Astrocyte (in vitro differentiated cells and primary cell): Measurements from ENCODE around the gene PPP1CB. TPM values are rescaled to one million over a fixed set of nuclear protein-coding genes. Genes with fewer than 3 reads are reported as not detected.

Experiments used
- DNase-seq: peaks from one replicate; pipeline ENCODE4 v3.0.0-alpha.2; 2010; ENCODE audit warnings: low read depth
- FAIRE-seq: peaks from 2 replicates; lab custom pipeline; 2011; peaks lifted over from hg19 to GRCh38; lab: Jason Lieb, UNC
- H2AFZ ChIP-seq: 2 replicates; pipeline ENCODE4 v1.6.0; 2012; ENCODE audit warnings: low read depth, low read length, inconsistent platforms
- H3K27ac ChIP-seq: 2 replicates; pipeline ENCODE4 v1.5.1; 2011; ENCODE audit warnings: low read depth, low read length, inconsistent platforms
- H3K27me3 ChIP-seq: 2 replicates; pipeline ENCODE4 v1.6.0; 2011; ENCODE audit warnings: low read length, inconsistent platforms; ENCODE audit not compliant: insufficient read depth
- H3K36me3 ChIP-seq: 2 replicates; pipeline ENCODE4 v1.5.1; 2011; ENCODE audit warnings: low read length, inconsistent platforms; ENCODE audit not compliant: insufficient read depth
- H3K4me1 ChIP-seq: 2 replicates; pipeline ENCODE4 v1.5.1; 2011; ENCODE audit warnings: low read length, inconsistent platforms; ENCODE audit not compliant: insufficient read depth
- H3K4me2 ChIP-seq: 2 replicates; pipeline ENCODE4 v1.6.0; 2012; ENCODE audit warnings: low read length, inconsistent platforms
- H3K4me3 ChIP-seq: 2 replicates; pipeline ENCODE4 v1.5.1; 2011; ENCODE audit warnings: low read depth, mild to moderate bottlenecking, low read length, inconsistent platforms; ENCODE audit not compliant: insufficient read depth
- H3K79me2 ChIP-seq: 2 replicates; pipeline ENCODE4 v1.6.0; 2012; ENCODE audit warnings: mild to moderate bottlenecking, low read length, inconsistent platforms; ENCODE audit not compliant: insufficient read depth
- H3K9ac ChIP-seq: 2 replicates; pipeline ENCODE4 v1.6.0; 2012; ENCODE audit warnings: mild to moderate bottlenecking, low read length, inconsistent platforms
- H3K9me3 ChIP-seq: 2 replicates; pipeline ENCODE4 v1.5.1; 2012; ENCODE audit warnings: low read depth, mild to moderate bottlenecking, low read length, inconsistent platforms; ENCODE audit not compliant: insufficient read depth
- H4K20me1 ChIP-seq: 2 replicates; pipeline ENCODE4 v1.6.0; 2012; ENCODE audit warnings: low read length, inconsistent platforms; ENCODE audit not compliant: insufficient read depth
- H3K27ac Mint-ChIP-seq: one replicate; pipeline ENCODE4 v1.8.0; 2021; ENCODE audit warnings: mild to moderate bottlenecking, mixed read lengths; ENCODE audit not compliant: unreplicated experiment
- H3K27me3 Mint-ChIP-seq: one replicate; pipeline ENCODE4 v1.8.0; 2021; ENCODE audit warnings: low read depth, mixed read lengths; ENCODE audit not compliant: unreplicated experiment
- H3K36me3 Mint-ChIP-seq: one replicate; pipeline ENCODE4 v1.8.0; 2021; ENCODE audit warnings: low read depth, mixed read lengths; ENCODE audit not compliant: unreplicated experiment
- H3K4me1 Mint-ChIP-seq: one replicate; pipeline ENCODE4 v1.8.0; 2021; ENCODE audit warnings: low read depth, mixed read lengths; ENCODE audit not compliant: unreplicated experiment
- H3K4me3 Mint-ChIP-seq: one replicate; pipeline ENCODE4 v1.8.0; 2021; ENCODE audit warnings: mild to moderate bottlenecking, moderate library complexity, mixed read lengths; ENCODE audit not compliant: unreplicated experiment
- H3K9me3 Mint-ChIP-seq: one replicate; pipeline ENCODE4 v1.8.0; 2021; ENCODE audit warnings: mild to moderate bottlenecking, mixed read lengths; ENCODE audit not compliant: unreplicated experiment
- EZH2 ChIP-seq: IDR thresholded peaks from 2 replicates; pipeline ENCODE4 v1.6.1; 2012; ENCODE audit warnings: mild to moderate bottlenecking, low read length, inconsistent platforms; ENCODE audit not compliant: insufficient read depth
- total RNA-seq: library from RNA; stranded (reverse); gene quantifications from 2 replicates; pipeline ENCODE4 v1.2.1, GENCODE V29; 2021
- TF ChIP-seq, protein P1 (sequence below): IDR thresholded peaks from 2 replicates; pipeline ENCODE4 v1.5.1; 2011; ENCODE audit warnings: low read depth, mild to moderate bottlenecking, inconsistent platforms, low read length, moderate library complexity; ENCODE audit not compliant: insufficient read depth

Gene PPP1CB
- total RNA-seq, 1 donor from 2014 or later: 250 TPM

DNA sequence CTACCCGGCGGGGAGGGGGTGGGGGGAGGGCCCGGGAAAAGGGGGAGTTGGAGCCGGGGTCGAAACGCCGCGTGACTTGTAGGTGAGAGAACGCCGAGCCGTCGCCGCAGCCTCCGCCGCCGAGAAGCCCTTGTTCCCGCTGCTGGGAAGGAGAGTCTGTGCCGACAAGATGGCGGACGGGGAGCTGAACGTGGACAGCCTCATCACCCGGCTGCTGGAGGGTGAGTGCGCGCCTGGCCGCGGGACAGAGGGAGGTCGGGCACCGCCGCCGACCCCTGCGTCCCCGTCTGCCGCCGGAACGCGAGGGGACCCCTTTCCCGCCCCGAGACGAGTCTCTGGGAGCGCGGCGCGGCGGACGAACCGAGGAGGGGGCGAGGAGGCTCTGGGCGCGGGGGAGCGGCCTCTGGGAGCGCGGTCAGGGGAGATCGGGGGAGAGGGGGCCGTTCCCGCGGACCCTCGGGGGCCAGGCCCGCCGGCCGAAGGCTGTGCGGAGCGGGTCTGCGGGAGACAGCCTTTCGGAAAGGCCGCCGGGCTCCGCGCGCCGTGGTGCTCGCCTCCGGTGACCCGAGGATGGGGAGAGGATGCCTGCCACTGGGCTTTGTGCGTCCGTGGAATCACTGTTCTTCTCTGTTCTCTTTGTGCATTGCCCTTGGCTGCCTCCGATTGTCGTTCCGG is 463 bp downstream of the PPP1CB start:
- no peaks in the 10 kb centered on the region for H3K36me3 Mint-ChIP-seq
- H3K4me3 ChIP-seq: peak overlapping the region; percentile 97
- TF ChIP-seq, protein P1, sequence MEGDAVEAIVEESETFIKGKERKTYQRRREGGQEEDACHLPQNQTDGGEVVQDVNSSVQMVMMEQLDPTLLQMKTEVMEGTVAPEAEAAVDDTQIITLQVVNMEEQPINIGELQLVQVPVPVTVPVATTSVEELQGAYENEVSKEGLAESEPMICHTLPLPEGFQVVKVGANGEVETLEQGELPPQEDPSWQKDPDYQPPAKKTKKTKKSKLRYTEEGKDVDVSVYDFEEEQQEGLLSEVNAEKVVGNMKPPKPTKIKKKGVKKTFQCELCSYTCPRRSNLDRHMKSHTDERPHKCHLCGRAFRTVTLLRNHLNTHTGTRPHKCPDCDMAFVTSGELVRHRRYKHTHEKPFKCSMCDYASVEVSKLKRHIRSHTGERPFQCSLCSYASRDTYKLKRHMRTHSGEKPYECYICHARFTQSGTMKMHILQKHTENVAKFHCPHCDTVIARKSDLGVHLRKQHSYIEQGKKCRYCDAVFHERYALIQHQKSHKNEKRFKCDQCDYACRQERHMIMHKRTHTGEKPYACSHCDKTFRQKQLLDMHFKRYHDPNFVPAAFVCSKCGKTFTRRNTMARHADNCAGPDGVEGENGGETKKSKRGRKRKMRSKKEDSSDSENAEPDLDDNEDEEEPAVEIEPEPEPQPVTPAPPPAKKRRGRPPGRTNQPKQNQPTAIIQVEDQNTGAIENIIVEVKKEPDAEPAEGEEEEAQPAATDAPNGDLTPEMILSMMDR: no peak
- no peak for TF ChIP-seq EZH2
- H3K27me3 Mint-ChIP-seq: no peaks in the 10 kb centered on the region
- H3K4me2 ChIP-seq: peak overlapping the region; percentile 98
- no peaks in the 10 kb centered on the region for H3K9me3 Mint-ChIP-seq
- H3K36me3 ChIP-seq: no peaks in the 10 kb centered on the region
- no peak for DNase-seq
- no peaks in the 10 kb centered on the region for H3K9me3 ChIP-seq
- peak overlapping the region; percentile 98 for H3K9ac ChIP-seq
- H3K79me2 ChIP-seq: peaks cover 52% of the 10 kb centered on the region
- H3K27ac ChIP-seq: peak overlapping the region; percentile 97
- H3K4me3 Mint-ChIP-seq: peak overlapping the region; percentile 96
- peak overlapping the region; percentile 97 for H3K27ac Mint-ChIP-seq
- H3K27me3 ChIP-seq: no peaks in the 10 kb centered on the region
- peaks cover 47% of the 10 kb centered on the region for H4K20me1 ChIP-seq
- H3K4me1 Mint-ChIP-seq: peaks cover 35% of the 10 kb centered on the region
- H2AFZ ChIP-seq: peak overlapping the region; percentile 78
- H3K4me1 ChIP-seq: peaks cover 35% of the 10 kb centered on the region
- no peak for FAIRE-seq

DNA sequence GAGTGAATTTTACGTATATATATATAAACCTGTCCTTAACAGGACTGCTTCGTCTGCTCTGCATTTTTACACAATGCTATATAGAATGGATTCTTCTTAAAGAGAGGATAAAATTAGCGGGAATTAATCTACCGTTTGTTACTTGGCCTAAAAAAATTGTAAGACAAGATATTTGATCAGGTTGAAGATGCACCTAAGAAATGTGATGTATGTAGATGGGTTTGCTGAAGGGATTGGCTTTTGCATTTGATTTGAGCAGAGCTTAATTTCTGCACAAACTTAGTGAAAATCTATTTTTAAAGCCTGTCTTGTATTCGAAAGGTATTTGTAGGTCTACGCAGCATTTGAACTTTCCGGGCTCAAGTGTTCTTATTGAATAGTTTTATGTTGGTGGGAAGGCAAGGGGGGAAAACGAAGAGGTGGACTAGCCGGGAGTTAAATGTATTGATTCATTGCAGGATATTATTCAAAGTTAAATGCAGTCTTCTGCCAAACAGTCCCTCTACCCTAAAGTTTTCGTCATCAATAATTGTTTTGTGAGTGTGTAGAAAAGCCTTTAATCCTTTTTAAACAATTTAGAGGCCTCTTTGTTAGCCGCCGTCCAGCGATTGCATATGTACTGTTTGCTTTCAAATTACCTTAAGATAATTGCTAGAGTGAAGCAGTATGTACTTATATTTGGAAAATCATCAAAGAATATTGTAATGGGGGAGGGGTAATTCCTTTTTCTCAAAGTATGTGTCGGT is 1.2 kb downstream of the PPP1CB start:
- peak overlapping the region; percentile 96 for H3K4me3 Mint-ChIP-seq
- Histone ChIP-seq H3K36me3 (no peaks in the 10 kb centered on the region), H3K4me1 (peaks cover 42% of the 10 kb centered on the region), H2AFZ (no peak overlapping the region), H3K27me3 (no peaks in the 10 kb centered on the region), H3K4me2 (peak overlapping the region; percentile 98), H3K27ac (peak overlapping the region; percentile 97), H3K9me3 (no peaks in the 10 kb centered on the region), H3K9ac (peak overlapping the region; percentile 98), H4K20me1 (peaks cover 54% of the 10 kb centered on the region), H3K79me2 (peaks cover 59% of the 10 kb centered on the region), H3K4me3 (peak overlapping the region; percentile 97)
- FAIRE-seq: no peak
- no peak for TF ChIP-seq EZH2
- TF ChIP-seq, protein P1: no peak
- no peaks in the 10 kb centered on the region for H3K9me3 Mint-ChIP-seq
- peak overlapping the region; percentile 97 for H3K27ac Mint-ChIP-seq
- peaks cover 40% of the 10 kb centered on the region for H3K4me1 Mint-ChIP-seq
- H3K36me3 Mint-ChIP-seq: no peaks in the 10 kb centered on the region
- no peak for DNase-seq
- no peaks in the 10 kb centered on the region for H3K27me3 Mint-ChIP-seq
